ENCODE data around the gene CIITA. TPM values are rescaled to one million over a fixed set of nuclear protein-coding genes. Genes with fewer than 3 reads are reported as not detected.
A peak's percentile ranks its signal among the peaks of the same experiment; 100 is the strongest.

CIITA gene
- total RNA-seq, 1 experiment from 2014 or later: 0.26 TPM

DNA sequence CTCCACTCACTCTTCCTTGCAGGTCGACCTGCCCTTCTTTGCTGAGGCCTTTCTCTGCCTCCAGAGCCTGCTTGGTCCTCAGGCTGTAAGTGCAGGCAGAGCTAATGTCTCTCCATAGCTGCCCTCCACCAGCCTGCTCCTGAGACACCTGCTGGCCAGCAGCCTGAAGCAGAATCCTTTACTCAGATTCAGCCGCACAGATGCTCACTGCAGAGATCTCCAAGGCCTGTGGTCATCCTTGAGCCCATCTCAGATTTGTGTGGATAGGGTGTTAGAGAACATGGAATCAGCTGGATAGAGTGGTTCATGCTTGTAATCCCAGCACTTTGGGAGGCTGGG lies 53.7 kb downstream of the CIITA start:
- no peak for TF ChIP-seq RELA (CRISPR knock-in tag; IDR thresholded peaks at IDR 0.05; ENCODE audit: borderline replicate concordance)
- no peak for TF ChIP-seq ELF4 (CRISPR knock-in tag; IDR thresholded peaks at IDR 0.05; ENCODE audit: low read depth)
- TF ChIP-seq ZNF317 (CRISPR knock-in tag; IDR thresholded peaks at IDR 0.05; ENCODE audit: borderline replicate concordance, low read depth): no peak
- no peak for TF ChIP-seq KAT7 (CRISPR knock-in tag; IDR thresholded peaks at IDR 0.05; ENCODE audit: borderline replicate concordance)
- no peak for TF ChIP-seq ESRRA (CRISPR knock-in tag; IDR thresholded peaks at IDR 0.05; ENCODE audit: borderline replicate concordance)
- Mint-ChIP-seq H3K4me3 (no peak overlapping the region), H3K27ac (no peak overlapping the region), H3K27me3 (ENCODE audit: low read depth) (no peaks in the 10 kb centered on the region), H3K9me3 (no peaks in the 10 kb centered on the region), H3K4me1 (no peaks in the 10 kb centered on the region), H3K36me3 (peaks cover 13% of the 10 kb centered on the region; the same call in 1 of the 2 replicates)
- ATAC-seq: peak; percentile 56; the same call in 1 of the 2 replicates
- CTCF ChIA-PET: interaction anchor here (0.7 to 1.8 kb wide), 6 partner anchors 11 to 194 kb away, joined by 3 to 12 read pairs (median 4); partner anchors contain the start of genes DEXI and NUBP1
- POLR2A ChIA-PET: no interaction called here
- DNase-seq (ENCODE audit: low spot score): no peak

DNA sequence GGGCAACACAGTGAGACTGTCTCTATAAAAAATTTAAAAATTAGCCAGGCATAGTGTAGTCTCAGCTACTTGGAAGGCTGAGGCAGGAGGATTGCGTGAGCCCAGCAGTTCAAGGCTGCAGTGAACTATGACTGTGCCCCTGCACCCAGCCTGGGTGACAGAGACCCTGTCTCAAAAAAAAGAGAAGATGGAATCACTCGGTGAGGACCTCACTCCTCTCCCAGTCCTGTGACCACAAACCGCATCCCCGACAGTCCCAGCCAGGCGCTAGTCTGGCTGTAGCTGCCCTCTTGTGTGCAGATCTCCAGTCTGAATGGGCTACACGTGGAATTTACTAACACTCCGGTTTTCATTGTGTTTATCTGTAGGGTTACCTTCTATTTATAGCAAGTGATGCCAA lies 54.1 kb downstream of the CIITA start:
- H3K27ac Mint-ChIP-seq: no peak overlapping the region
- POLR2A ChIA-PET: no interaction called here
- DNase-seq (ENCODE audit: low spot score): no peak
- no peaks in the 10 kb centered on the region for H3K27me3 Mint-ChIP-seq (ENCODE audit: low read depth)
- peaks cover 13% of the 10 kb centered on the region; the same call in 1 of the 2 replicates for H3K36me3 Mint-ChIP-seq
- CTCF ChIA-PET: interaction anchor here (1.0 to 1.8 kb wide), 5 partner anchors 11 to 195 kb away, joined by 3 to 12 read pairs (median 4); partner anchors contain the start of genes DEXI and NUBP1
- H3K4me1 Mint-ChIP-seq: no peaks in the 10 kb centered on the region
- H3K4me3 Mint-ChIP-seq: no peak overlapping the region
- ATAC-seq: no peak
- TF ChIP-seq, protein P1, sequence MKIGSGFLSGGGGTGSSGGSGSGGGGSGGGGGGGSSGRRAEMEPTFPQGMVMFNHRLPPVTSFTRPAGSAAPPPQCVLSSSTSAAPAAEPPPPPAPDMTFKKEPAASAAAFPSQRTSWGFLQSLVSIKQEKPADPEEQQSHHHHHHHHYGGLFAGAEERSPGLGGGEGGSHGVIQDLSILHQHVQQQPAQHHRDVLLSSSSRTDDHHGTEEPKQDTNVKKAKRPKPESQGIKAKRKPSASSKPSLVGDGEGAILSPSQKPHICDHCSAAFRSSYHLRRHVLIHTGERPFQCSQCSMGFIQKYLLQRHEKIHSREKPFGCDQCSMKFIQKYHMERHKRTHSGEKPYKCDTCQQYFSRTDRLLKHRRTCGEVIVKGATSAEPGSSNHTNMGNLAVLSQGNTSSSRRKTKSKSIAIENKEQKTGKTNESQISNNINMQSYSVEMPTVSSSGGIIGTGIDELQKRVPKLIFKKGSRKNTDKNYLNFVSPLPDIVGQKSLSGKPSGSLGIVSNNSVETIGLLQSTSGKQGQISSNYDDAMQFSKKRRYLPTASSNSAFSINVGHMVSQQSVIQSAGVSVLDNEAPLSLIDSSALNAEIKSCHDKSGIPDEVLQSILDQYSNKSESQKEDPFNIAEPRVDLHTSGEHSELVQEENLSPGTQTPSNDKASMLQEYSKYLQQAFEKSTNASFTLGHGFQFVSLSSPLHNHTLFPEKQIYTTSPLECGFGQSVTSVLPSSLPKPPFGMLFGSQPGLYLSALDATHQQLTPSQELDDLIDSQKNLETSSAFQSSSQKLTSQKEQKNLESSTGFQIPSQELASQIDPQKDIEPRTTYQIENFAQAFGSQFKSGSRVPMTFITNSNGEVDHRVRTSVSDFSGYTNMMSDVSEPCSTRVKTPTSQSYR (CRISPR knock-in tag; IDR thresholded peaks at IDR 0.05): no peak
- TF ChIP-seq ZNF121 (CRISPR knock-in tag; IDR thresholded peaks at IDR 0.05): no peak
- TF ChIP-seq ZNF138 (CRISPR knock-in tag; conservative IDR thresholded peaks at IDR 0.05): no peak
- TF ChIP-seq PRRX2 (CRISPR knock-in tag; IDR thresholded peaks at IDR 0.05): no peak
- TF ChIP-seq ZNF219 (CRISPR knock-in tag; IDR thresholded peaks at IDR 0.05; ENCODE audit: borderline replicate concordance): no peak
- TF ChIP-seq, protein P2, sequence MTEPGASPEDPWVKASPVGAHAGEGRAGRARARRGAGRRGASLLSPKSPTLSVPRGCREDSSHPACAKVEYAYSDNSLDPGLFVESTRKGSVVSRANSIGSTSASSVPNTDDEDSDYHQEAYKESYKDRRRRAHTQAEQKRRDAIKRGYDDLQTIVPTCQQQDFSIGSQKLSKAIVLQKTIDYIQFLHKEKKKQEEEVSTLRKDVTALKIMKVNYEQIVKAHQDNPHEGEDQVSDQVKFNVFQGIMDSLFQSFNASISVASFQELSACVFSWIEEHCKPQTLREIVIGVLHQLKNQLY (CRISPR knock-in tag; IDR thresholded peaks at IDR 0.05): no peak
- no peak for TF ChIP-seq RELA (CRISPR knock-in tag; IDR thresholded peaks at IDR 0.05; ENCODE audit: borderline replicate concordance)
- no peak for TF ChIP-seq NFE2L1 (CRISPR knock-in tag; IDR thresholded peaks at IDR 0.05)
- TF ChIP-seq, protein P3, sequence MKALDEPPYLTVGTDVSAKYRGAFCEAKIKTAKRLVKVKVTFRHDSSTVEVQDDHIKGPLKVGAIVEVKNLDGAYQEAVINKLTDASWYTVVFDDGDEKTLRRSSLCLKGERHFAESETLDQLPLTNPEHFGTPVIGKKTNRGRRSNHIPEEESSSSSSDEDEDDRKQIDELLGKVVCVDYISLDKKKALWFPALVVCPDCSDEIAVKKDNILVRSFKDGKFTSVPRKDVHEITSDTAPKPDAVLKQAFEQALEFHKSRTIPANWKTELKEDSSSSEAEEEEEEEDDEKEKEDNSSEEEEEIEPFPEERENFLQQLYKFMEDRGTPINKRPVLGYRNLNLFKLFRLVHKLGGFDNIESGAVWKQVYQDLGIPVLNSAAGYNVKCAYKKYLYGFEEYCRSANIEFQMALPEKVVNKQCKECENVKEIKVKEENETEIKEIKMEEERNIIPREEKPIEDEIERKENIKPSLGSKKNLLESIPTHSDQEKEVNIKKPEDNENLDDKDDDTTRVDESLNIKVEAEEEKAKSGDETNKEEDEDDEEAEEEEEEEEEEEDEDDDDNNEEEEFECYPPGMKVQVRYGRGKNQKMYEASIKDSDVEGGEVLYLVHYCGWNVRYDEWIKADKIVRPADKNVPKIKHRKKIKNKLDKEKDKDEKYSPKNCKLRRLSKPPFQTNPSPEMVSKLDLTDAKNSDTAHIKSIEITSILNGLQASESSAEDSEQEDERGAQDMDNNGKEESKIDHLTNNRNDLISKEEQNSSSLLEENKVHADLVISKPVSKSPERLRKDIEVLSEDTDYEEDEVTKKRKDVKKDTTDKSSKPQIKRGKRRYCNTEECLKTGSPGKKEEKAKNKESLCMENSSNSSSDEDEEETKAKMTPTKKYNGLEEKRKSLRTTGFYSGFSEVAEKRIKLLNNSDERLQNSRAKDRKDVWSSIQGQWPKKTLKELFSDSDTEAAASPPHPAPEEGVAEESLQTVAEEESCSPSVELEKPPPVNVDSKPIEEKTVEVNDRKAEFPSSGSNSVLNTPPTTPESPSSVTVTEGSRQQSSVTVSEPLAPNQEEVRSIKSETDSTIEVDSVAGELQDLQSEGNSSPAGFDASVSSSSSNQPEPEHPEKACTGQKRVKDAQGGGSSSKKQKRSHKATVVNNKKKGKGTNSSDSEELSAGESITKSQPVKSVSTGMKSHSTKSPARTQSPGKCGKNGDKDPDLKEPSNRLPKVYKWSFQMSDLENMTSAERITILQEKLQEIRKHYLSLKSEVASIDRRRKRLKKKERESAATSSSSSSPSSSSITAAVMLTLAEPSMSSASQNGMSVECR (CRISPR knock-in tag; IDR thresholded peaks at IDR 0.05; ENCODE audit: borderline replicate concordance): no peak
- no peak for TF ChIP-seq ZNF423 (CRISPR knock-in tag; IDR thresholded peaks at IDR 0.05)
- TF ChIP-seq ESRRA (CRISPR knock-in tag; IDR thresholded peaks at IDR 0.05; ENCODE audit: borderline replicate concordance): no peak
- TF ChIP-seq, protein P4, sequence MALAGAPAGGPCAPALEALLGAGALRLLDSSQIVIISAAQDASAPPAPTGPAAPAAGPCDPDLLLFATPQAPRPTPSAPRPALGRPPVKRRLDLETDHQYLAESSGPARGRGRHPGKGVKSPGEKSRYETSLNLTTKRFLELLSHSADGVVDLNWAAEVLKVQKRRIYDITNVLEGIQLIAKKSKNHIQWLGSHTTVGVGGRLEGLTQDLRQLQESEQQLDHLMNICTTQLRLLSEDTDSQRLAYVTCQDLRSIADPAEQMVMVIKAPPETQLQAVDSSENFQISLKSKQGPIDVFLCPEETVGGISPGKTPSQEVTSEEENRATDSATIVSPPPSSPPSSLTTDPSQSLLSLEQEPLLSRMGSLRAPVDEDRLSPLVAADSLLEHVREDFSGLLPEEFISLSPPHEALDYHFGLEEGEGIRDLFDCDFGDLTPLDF (CRISPR knock-in tag; IDR thresholded peaks at IDR 0.05): no peak
- TF ChIP-seq NR3C1 (CRISPR knock-in tag; conservative IDR thresholded peaks at IDR 0.05; ENCODE audit: low read depth): no peak
- no peaks in the 10 kb centered on the region for H3K9me3 Mint-ChIP-seq
